ENCODE measurements around the gene CCL27. TPM values are rescaled to one million over a fixed set of nuclear protein-coding genes. Genes with fewer than 3 reads are reported as not detected.

Gene CCL27
- total RNA-seq, 1 donor from 2014 or later = not detected

DNA sequence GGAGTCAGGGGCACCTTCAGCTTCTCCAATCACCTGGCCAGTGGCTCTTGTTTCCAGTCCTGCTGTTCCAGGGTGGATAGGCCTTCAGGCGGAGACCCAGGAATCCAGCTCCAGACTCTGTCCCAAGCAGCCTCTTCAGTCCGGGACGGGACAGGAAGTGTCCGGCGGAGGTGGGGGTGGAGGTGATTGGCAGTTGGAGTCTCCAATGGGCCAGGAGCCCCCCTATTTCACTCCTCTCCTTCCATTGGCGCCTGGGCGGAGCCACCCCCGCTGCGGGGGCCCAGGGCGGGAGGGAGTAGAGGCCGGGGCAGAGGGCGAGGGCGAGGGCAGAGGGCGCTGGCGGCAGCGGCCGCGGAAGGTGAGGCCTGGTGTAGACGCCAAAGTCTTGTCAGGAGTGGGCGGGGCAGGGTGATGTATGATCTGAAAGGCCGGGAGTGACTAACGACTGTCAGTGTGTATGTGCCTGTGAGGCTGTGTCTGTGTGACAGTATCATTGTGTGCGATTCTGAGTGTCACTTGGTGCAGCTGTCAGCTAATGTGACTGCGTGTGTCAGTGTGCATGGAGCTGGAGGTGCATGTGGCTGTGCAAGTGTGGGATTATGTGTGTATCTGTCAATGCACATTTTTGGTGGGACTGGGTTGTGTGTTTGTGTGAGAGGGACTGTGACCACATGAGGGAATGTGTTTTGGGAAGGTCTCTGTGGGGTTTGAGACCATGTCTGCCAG is 10.4 kb downstream of the CCL27 start, which contains the start of gene IL11RA:
Gene IL11RA, plus strand, starts transcription at position 310 of the 726 bp plus-strand sequence. CDS start 3,033 bp downstream, outside the sequence.
- H3K36me3 ChIP-seq (ENCODE audit: control insufficient read depth in 3 of 3, insufficient read depth in 3 of 3, low read length in 3 of 3) = peaks cover 19 to 29% (median 25%) of the 10 kb centered on the region in 3 donors
- H3K4me3 ChIP-seq (ENCODE audit: low read length in 3 of 3) = peak within 1 kb of the TSS; percentile 73 to 96 (median 88)
- peaks cover 55 to 72% (median 65%) of the 10 kb centered on the region in 3 donors for H3K4me1 ChIP-seq (ENCODE audit: control insufficient read depth in 3 of 3, insufficient read depth in 3 of 3, low read length in 3 of 3)
- H3K9ac ChIP-seq (ENCODE audit: low read depth in 1 of 3, low read length in 3 of 3) = peak within 1 kb of the TSS; percentile 80 to 92 (median 85)
- no peaks in the 10 kb centered on the region for H3K9me3 ChIP-seq (ENCODE audit: control insufficient read depth in 3 of 3, low read length in 3 of 3)
- no peaks in the 10 kb centered on the region for H3K27me3 ChIP-seq (ENCODE audit: control insufficient read depth in 3 of 3, insufficient read depth in 3 of 3, low read length in 3 of 3)
- H3K27ac ChIP-seq (ENCODE audit: low read depth, low read length) = peak within 1 kb of the TSS; percentile 72

DNA sequence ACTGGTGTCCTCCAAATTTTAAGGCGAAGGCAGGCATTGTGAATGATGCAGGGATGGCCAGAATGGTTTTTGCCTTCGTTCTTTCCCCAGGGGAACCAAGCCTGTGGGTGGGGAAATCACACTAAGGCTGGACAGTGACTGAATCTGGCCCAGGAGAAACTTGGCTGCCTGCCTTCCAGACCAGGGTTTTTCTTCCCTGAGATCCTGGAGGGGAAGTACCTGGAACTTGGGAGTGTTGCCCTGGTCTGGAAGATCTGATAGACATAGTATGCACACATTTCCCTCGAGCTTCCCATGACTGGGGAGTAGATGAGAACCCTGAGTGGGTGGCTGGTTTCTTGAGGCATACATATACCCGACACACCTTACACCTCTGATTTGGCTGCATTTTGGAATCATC is 11.1 kb downstream of the CCL27 start:
- Histone ChIP-seq H3K9me3 (ENCODE audit: control insufficient read depth in 3 of 3, low read length in 3 of 3) (no peaks in the 10 kb centered on the region), H3K4me1 (ENCODE audit: control insufficient read depth in 3 of 3, insufficient read depth in 3 of 3, low read length in 3 of 3) (peaks cover 58 to 80% (median 67%) of the 10 kb centered on the region in 3 donors), H3K36me3 (ENCODE audit: control insufficient read depth in 3 of 3, insufficient read depth in 3 of 3, low read length in 3 of 3) (peaks cover 19 to 26% (median 22%) of the 10 kb centered on the region in 3 donors), H3K9ac (ENCODE audit: low read depth in 1 of 3, low read length in 3 of 3) (peak overlapping the region; percentile 64 to 92 (median 85)), H3K27me3 (ENCODE audit: control insufficient read depth in 3 of 3, insufficient read depth in 3 of 3, low read length in 3 of 3) (no peaks in the 10 kb centered on the region), H3K27ac (ENCODE audit: low read depth, low read length) (peak overlapping the region; percentile 72), H3K4me3 (ENCODE audit: low read length in 3 of 3) (peak overlapping the region; percentile 65 to 96 (median 88))

DNA sequence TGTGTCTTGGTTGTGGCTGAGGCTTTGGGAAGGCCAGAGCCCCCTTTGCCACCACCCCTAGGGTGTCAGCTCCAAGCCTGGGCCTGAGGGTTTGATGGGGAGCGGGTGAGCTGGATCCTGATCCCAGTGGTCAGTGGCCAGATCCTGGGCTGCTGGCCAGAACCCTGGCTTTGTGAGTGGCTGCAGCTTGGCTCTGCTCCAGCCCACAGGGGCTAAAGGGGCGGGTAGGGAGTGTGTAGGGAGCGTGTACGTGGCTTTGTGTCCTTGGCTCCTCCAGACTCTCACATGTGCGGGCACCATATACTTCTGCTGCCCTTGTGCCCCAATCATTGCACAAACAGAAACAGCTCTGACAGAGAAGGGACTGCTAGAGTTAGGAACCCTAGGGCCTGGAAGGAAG is 11.6 kb downstream of the CCL27 start:
- H3K4me1 ChIP-seq (ENCODE audit: control insufficient read depth in 3 of 3, insufficient read depth in 3 of 3, low read length in 3 of 3) = peaks cover 63 to 85% (median 72%) of the 10 kb centered on the region in 3 donors
- peak overlapping the region; percentile 72 for H3K27ac ChIP-seq (ENCODE audit: low read depth, low read length)
- no peaks in the 10 kb centered on the region for H3K9me3 ChIP-seq (ENCODE audit: control insufficient read depth in 3 of 3, low read length in 3 of 3)
- H3K9ac ChIP-seq (ENCODE audit: low read depth in 1 of 3, low read length in 3 of 3) = peak overlapping the region in 2 of 3 donors; percentile 16 to 92
- H3K36me3 ChIP-seq (ENCODE audit: control insufficient read depth in 3 of 3, insufficient read depth in 3 of 3, low read length in 3 of 3) = peaks cover 19 to 26% (median 22%) of the 10 kb centered on the region in 3 donors
- peak overlapping the region in 2 of 3 donors; percentile 65 to 96 for H3K4me3 ChIP-seq (ENCODE audit: low read length in 3 of 3)
- H3K27me3 ChIP-seq (ENCODE audit: control insufficient read depth in 3 of 3, insufficient read depth in 3 of 3, low read length in 3 of 3) = no peaks in the 10 kb centered on the region

DNA sequence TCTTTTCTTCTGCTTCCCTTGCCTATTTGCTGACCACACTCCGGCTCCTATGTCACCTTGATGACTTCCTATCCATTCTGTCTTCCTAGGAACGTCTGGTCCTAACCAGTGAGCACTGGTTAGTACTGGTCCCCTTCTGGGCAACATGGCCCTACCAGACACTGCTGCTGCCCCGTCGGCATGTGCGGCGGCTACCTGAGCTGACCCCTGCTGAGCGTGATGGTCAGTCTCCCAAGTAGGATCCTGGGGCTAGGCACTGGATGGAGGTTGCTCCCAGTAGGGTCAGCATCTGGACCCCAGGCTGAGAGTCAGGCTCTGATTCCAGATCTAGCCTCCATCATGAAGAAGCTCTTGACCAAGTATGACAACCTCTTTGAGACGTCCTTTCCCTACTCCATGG is 13.8 kb downstream of the CCL27 start:
- no peak overlapping the region for H3K27ac ChIP-seq (ENCODE audit: low read depth, low read length)
- H3K4me1 ChIP-seq (ENCODE audit: control insufficient read depth in 3 of 3, insufficient read depth in 3 of 3, low read length in 3 of 3) = peaks cover 45 to 71% (median 57%) of the 10 kb centered on the region in 3 donors

DNA sequence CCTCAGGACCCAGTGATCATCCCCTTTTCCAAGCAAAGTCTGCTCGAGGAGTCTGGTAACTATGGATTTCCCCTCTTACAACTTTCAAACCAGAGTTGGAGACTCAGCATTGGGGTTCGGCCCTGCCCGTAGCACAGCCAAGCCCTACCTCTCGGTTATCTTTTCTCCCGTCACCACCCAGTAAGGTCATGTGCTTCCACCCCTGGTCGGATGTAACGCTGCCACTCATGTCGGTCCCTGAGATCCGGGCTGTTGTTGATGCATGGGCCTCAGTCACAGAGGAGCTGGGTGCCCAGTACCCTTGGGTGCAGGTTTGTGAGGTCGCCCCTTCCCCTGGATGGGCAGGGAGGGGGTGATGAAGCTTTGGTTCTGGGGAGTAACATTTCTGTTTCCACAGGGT is 14.8 kb downstream of the CCL27 start:
- Histone ChIP-seq H3K4me3 (ENCODE audit: low read length in 3 of 3) (peak overlapping the region; percentile 92 to 97 (median 95)), H3K36me3 (ENCODE audit: control insufficient read depth in 3 of 3, insufficient read depth in 3 of 3, low read length in 3 of 3) (peaks cover 19 to 26% (median 22%) of the 10 kb centered on the region in 3 donors), H3K4me1 (ENCODE audit: control insufficient read depth in 3 of 3, insufficient read depth in 3 of 3, low read length in 3 of 3) (peaks cover 38 to 61% (median 46%) of the 10 kb centered on the region in 3 donors), H3K27me3 (ENCODE audit: control insufficient read depth in 3 of 3, insufficient read depth in 3 of 3, low read length in 3 of 3) (no peaks in the 10 kb centered on the region), H3K9ac (ENCODE audit: low read depth in 1 of 3, low read length in 3 of 3) (peak overlapping the region; percentile 84 to 96 (median 87)), H3K27ac (ENCODE audit: low read depth, low read length) (peak overlapping the region; percentile 15), H3K9me3 (ENCODE audit: control insufficient read depth in 3 of 3, low read length in 3 of 3) (no peaks in the 10 kb centered on the region)

More for the DNA sequence above, 13.8 kb downstream of the CCL27 start:
- Histone ChIP-seq H3K36me3 (ENCODE audit: control insufficient read depth in 3 of 3, insufficient read depth in 3 of 3, low read length in 3 of 3) (peaks cover 19 to 26% (median 22%) of the 10 kb centered on the region in 3 donors), H3K4me3 (ENCODE audit: low read length in 3 of 3) (no peak overlapping the region), H3K9ac (ENCODE audit: low read depth in 1 of 3, low read length in 3 of 3) (peak overlapping the region in 1 of 3 donors; percentile 25), H3K27me3 (ENCODE audit: control insufficient read depth in 3 of 3, insufficient read depth in 3 of 3, low read length in 3 of 3) (no peaks in the 10 kb centered on the region), H3K9me3 (ENCODE audit: control insufficient read depth in 3 of 3, low read length in 3 of 3) (no peaks in the 10 kb centered on the region)

DNA sequence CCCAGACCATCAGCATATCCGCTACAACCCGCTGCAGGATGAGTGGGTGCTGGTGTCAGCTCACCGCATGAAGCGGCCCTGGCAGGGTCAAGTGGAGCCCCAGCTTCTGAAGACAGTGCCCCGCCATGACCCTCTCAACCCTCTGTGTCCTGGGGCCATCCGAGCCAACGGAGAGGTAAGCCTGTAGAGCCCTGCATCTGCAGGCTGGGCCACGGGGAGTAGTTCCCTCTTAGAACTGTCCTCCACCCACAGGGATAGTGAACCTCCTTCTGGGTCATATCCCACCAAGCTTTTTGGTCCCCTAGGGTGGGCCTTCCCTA is 15.4 kb downstream of the CCL27 start:
- Histone ChIP-seq H3K4me3 (ENCODE audit: low read length in 3 of 3) (peak overlapping the region; percentile 92 to 97 (median 95)), H3K36me3 (ENCODE audit: control insufficient read depth in 3 of 3, insufficient read depth in 3 of 3, low read length in 3 of 3) (peaks cover 19 to 26% (median 22%) of the 10 kb centered on the region in 3 donors), H3K9ac (ENCODE audit: low read depth in 1 of 3, low read length in 3 of 3) (peak overlapping the region; percentile 84 to 96 (median 87)), H3K9me3 (ENCODE audit: control insufficient read depth in 3 of 3, low read length in 3 of 3) (no peaks in the 10 kb centered on the region), H3K27ac (ENCODE audit: low read depth, low read length) (peak overlapping the region; percentile 85), H3K27me3 (ENCODE audit: control insufficient read depth in 3 of 3, insufficient read depth in 3 of 3, low read length in 3 of 3) (no peaks in the 10 kb centered on the region), H3K4me1 (ENCODE audit: control insufficient read depth in 3 of 3, insufficient read depth in 3 of 3, low read length in 3 of 3) (peaks cover 33 to 55% (median 41%) of the 10 kb centered on the region in 3 donors)

DNA sequence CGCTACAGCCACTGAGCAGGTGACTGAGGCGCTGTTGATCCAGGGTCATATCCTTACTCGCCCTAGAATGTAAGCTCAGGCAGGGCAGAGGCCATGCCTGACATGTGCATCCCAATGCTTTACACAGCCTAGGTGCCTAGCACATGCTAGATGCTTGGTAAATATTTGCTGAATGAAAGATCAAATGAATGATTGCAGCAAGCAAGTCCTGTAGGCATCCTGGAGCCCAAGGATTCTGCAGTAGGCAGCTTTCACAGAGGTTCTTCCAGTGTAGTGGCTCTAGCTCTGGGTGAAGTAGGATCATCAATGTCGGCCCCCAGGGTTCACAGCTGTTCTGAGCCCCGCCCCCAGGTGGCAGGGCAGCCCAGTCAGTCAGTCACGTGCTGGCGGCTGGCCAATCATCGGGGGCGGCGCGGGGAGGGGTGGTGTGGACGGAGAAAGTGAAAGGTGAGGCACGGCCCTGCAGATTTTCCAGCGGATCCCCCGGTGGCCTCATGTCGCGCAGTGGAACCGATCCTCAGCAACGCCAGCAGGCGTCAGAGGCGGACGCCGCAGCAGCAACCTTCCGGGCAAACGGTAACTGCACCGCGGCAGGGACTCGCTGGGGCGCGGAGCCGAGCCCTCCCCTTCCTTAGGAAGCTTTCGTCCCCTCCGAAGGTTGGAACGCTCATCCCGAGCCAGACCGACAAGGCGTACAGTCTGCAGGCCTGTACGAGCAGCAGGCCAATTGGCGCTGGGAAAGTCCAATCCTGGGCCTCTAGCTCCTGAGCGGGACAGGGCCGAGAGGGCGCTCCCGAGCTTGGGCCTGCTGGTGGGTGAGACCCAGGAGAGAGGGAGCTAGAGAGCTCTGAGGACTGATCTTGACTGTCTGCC is 16.0 kb downstream of the CCL27 start, which contains the start of gene GALT:
Gene GALT, plus strand, starts transcription at position 465 of the 873 bp plus-strand sequence. Its CDS starts 30 bp downstream, at position 495.
- H3K27me3 ChIP-seq (ENCODE audit: control insufficient read depth in 3 of 3, insufficient read depth in 3 of 3, low read length in 3 of 3) = no peaks in the 10 kb centered on the region
- peak within 1 kb of the TSS; percentile 85 for H3K27ac ChIP-seq (ENCODE audit: low read depth, low read length)
- H3K4me3 ChIP-seq (ENCODE audit: low read length in 3 of 3) = peak within 1 kb of the TSS; percentile 92 to 97 (median 95)
- H3K9me3 ChIP-seq (ENCODE audit: control insufficient read depth in 3 of 3, low read length in 3 of 3) = no peaks in the 10 kb centered on the region
- H3K36me3 ChIP-seq (ENCODE audit: control insufficient read depth in 3 of 3, insufficient read depth in 3 of 3, low read length in 3 of 3) = peaks cover 19 to 26% (median 22%) of the 10 kb centered on the region in 3 donors
- peak within 1 kb of the TSS; percentile 84 to 96 (median 87) for H3K9ac ChIP-seq (ENCODE audit: low read depth in 1 of 3, low read length in 3 of 3)
- peaks cover 31 to 51% (median 37%) of the 10 kb centered on the region in 3 donors for H3K4me1 ChIP-seq (ENCODE audit: control insufficient read depth in 3 of 3, insufficient read depth in 3 of 3, low read length in 3 of 3)

DNA sequence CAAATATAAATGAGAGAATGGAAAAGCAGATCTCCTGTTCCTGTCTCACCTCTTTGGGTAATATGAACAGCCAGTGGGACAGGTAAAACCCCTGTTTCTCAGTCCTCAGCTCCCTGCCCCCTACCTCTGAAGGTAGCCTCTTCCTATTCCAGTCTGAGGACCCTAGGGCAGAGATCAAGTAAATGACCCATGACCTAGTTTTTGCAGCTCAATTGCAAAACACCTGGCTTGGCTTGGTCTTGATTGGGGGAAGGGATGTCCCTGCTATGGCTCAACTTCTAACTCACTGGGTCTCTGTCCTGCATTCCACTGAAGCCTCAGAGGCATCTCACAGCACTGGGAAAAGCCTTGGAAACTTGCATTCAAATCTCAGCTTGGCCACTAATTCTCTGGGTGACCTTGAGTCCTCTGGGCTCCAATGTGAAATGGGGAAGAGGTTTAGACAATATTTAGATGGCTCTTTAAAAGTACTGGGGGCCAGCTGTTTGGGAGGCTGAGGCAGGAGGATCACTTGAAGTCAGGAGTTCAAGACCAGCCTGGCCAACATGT is 17.6 kb downstream of the CCL27 start:
- no peaks in the 10 kb centered on the region for H3K9me3 ChIP-seq (ENCODE audit: control insufficient read depth in 3 of 3, low read length in 3 of 3)

DNA sequence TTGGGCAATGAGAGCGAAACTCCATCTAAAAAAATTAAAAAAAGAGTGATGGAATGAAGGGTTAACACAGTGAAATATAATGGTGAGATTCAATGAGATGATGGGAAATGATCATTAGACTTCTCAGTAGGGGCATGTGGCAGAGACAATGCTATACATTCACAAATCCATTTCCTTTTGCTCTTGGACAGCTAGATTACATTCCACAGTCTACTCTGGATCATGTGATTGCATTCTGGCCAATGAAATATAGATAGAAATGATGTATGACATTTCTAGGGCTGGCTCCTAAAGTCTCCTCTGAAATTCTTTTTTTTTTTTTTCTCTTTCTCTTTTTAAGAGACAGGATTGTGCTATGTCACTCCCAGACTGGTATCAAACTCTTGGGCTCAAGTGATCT is 19.8 kb downstream of the CCL27 start:
- Histone ChIP-seq H3K4me1 (ENCODE audit: control insufficient read depth in 3 of 3, insufficient read depth in 3 of 3, low read length in 3 of 3) (peaks cover 22 to 35% (median 26%) of the 10 kb centered on the region in 3 donors), H3K27me3 (ENCODE audit: control insufficient read depth in 3 of 3, insufficient read depth in 3 of 3, low read length in 3 of 3) (no peaks in the 10 kb centered on the region), H3K27ac (ENCODE audit: low read depth, low read length) (no peak overlapping the region), H3K36me3 (ENCODE audit: control insufficient read depth in 3 of 3, insufficient read depth in 3 of 3, low read length in 3 of 3) (no peaks in the 10 kb centered on the region), H3K9ac (ENCODE audit: low read depth in 1 of 3, low read length in 3 of 3) (no peak overlapping the region), H3K4me3 (ENCODE audit: low read length in 3 of 3) (no peak overlapping the region), H3K9me3 (ENCODE audit: control insufficient read depth in 3 of 3, low read length in 3 of 3) (no peaks in the 10 kb centered on the region)

More for the DNA sequence above, 17.6 kb downstream of the CCL27 start:
- H3K9ac ChIP-seq (ENCODE audit: low read depth in 1 of 3, low read length in 3 of 3) = no peak overlapping the region
- H3K4me1 ChIP-seq (ENCODE audit: control insufficient read depth in 3 of 3, insufficient read depth in 3 of 3, low read length in 3 of 3) = peaks cover 25 to 42% (median 29%) of the 10 kb centered on the region in 3 donors
- H3K27me3 ChIP-seq (ENCODE audit: control insufficient read depth in 3 of 3, insufficient read depth in 3 of 3, low read length in 3 of 3) = no peaks in the 10 kb centered on the region
- H3K36me3 ChIP-seq (ENCODE audit: control insufficient read depth in 3 of 3, insufficient read depth in 3 of 3, low read length in 3 of 3) = peaks cover 16 to 19% (median 18%) of the 10 kb centered on the region in 3 donors
- no peak overlapping the region for H3K27ac ChIP-seq (ENCODE audit: low read depth, low read length)
- no peak overlapping the region for H3K4me3 ChIP-seq (ENCODE audit: low read length in 3 of 3)

Data from skeletal muscle tissue (tissue), 4 donors.